HEK293T (cell line): ENCODE results near the gene CFC1.
"Not testable (repeated sequence)": the region's sequence is repeated elsewhere in the genome, so short reads cannot be mapped to it uniquely, and the experiment has no call there.

Source experiments
- ARNT ChIP-seq: fragments of 450-650 bp; IDR thresholded peaks from 2 replicates; pipeline ENCODE4 v1.6.1; 2017; ENCODE audit warnings: mild to moderate bottlenecking
- BHLHE40 ChIP-seq: fragments of 450-650 bp; IDR thresholded peaks from 2 replicates; pipeline ENCODE4 v1.6.1; 2016; ENCODE audit warnings: mild to moderate bottlenecking, moderate library complexity, borderline replicate concordance
- ELF4 ChIP-seq: fragments of 450-650 bp; IDR thresholded peaks from 2 replicates; pipeline ENCODE4 v1.6.1; 2017; ENCODE audit warnings: antibody characterized with exemption
- FOXA1 ChIP-seq: fragments of 450-650 bp; IDR thresholded peaks from 2 replicates; pipeline ENCODE4 v1.6.1; 2016; ENCODE audit warnings: mild to moderate bottlenecking
- HDGF ChIP-seq: fragments of 450-650 bp; IDR thresholded peaks from 2 replicates; pipeline ENCODE4 v1.6.1; 2017; ENCODE audit warnings: antibody characterized with exemption, borderline replicate concordance
- SP1 ChIP-seq: fragments of 450-650 bp; IDR thresholded peaks from 2 replicates; pipeline ENCODE4 v1.6.1; 2017
- TARDBP ChIP-seq: fragments of 450-650 bp; IDR thresholded peaks from 2 replicates; pipeline ENCODE4 v1.6.1; 2016

- TF ChIP-seq ELF4, HDGF, BHLHE40, SP1, TARDBP, ARNT, FOXA1: not testable (repeated sequence)
Observed at GRCh38 chr2:130599393-130599792, at the start of gene CFC1.
